Endothelial cell of umbilical vein (primary cell): Measurements from ENCODE around the gene CD2BP2. TPM values are rescaled to one million over a fixed set of nuclear protein-coding genes. Genes with fewer than 3 reads are reported as not detected.

Experiments
- BruUV-seq: library from RNA; stranded (reverse); fragments of 400-500 nt; replicated peaks from 2 replicates; lab custom pipeline; 2021; lab: Mats Ljungman, UMichigan
- CTCF ChIA-PET: fragments of 300-600, 350-600 bp; sonication (Branson Sonifier 250); formaldehyde crosslinking; loops from one replicate; lab custom pipeline; 2021; ENCODE audit warnings: antibody characterized with exemption, inconsistent platforms; lab: Charles Lee
- POLR2A ChIA-PET: fragments of 300-600, 350-600 bp; sonication (Branson Sonifier 250); formaldehyde crosslinking; loops from one replicate; lab custom pipeline; 2021; ENCODE audit warnings: antibody characterized with exemption, inconsistent platforms; lab: Charles Lee
- DNase-seq: peaks from one replicate; pipeline ENCODE4 v3.0.0-alpha.2; 2011; ENCODE audit warnings: low read depth, low spot score
- FAIRE-seq: peaks from 2 replicates; lab custom pipeline; 2011; peaks lifted over from hg19 to GRCh38; lab: Jason Lieb, UNC
- H2AFZ ChIP-seq: 2 replicates; pipeline ENCODE4 v1.6.0; 2012; ENCODE audit warnings: low read depth, low read length, control low read depth, inconsistent platforms
- H3K27ac ChIP-seq: 2 replicates; pipeline ENCODE4 v1.5.1; 2011; ENCODE audit warnings: low read depth, mild to moderate bottlenecking, control low read depth, low read length, moderate library complexity; ENCODE audit not compliant: insufficient read depth
- H3K27me3 ChIP-seq, 2 experiments: 2 replicates each; pipeline versions ENCODE4 v1.6.0 to v1.6.1; 2011; ENCODE audit warnings: low read length in 2 of 2, mixed read lengths in 1 of 2; ENCODE audit not compliant: control insufficient read depth in 2 of 2, insufficient read depth in 2 of 2
- H3K36me3 ChIP-seq, 2 experiments: 2 replicates in 1 of 2; 3 replicates in 1 of 2; pipeline ENCODE4 v1.5.1; 2011; ENCODE audit warnings: low read length in 2 of 2, mild to moderate bottlenecking in 1 of 2, moderate library complexity in 1 of 2; ENCODE audit not compliant: control insufficient read depth in 2 of 2, insufficient read depth in 2 of 2; ENCODE audit errors: extremely low read depth in 1 of 2
- H3K4me1 ChIP-seq: 3 replicates; pipeline ENCODE4 v1.5.1; 2011; ENCODE audit warnings: mild to moderate bottlenecking, low read length; ENCODE audit not compliant: control insufficient read depth, insufficient read depth; ENCODE audit errors: extremely low read depth
- H3K4me2 ChIP-seq: 2 replicates; pipeline ENCODE4 v1.6.1; 2011; ENCODE audit warnings: low read length, control low read depth, mixed read lengths; ENCODE audit not compliant: insufficient read depth
- H3K4me3 ChIP-seq, 3 experiments: fragments of 200-600 bp in 1 of 3; sonication (generic), shearing (Covaris generic) in 1 of 3; replicated peaks in 1 of 3; 2 replicates each; pipeline ENCODE4 v1.5.1; 2011 to 2016; ENCODE audit warnings: control low read depth in 3 of 3, low read length in 3 of 3, mild to moderate bottlenecking in 2 of 3, inconsistent platforms in 1 of 3, low read depth in 1 of 3, moderate library complexity in 1 of 3; ENCODE audit not compliant: insufficient read depth in 1 of 3
- H3K79me2 ChIP-seq: 2 replicates; pipeline ENCODE4 v1.6.0; 2012; ENCODE audit warnings: low read length, inconsistent platforms; ENCODE audit not compliant: control insufficient read depth, insufficient read depth
- H3K9ac ChIP-seq: replicated peaks from 2 replicates; pipeline ENCODE3; 2011; ENCODE audit warnings: low read length, control low read depth; ENCODE audit not compliant: insufficient read depth; ENCODE audit errors: extremely low read depth
- H3K9me1 ChIP-seq: replicated peaks from 3 replicates; pipeline ENCODE4 v1.6.0; 2011; ENCODE audit warnings: mild to moderate bottlenecking, low read length; ENCODE audit not compliant: control insufficient read depth, insufficient read depth; ENCODE audit errors: extremely low read depth
- H3K9me3 ChIP-seq: replicated peaks from 2 replicates; pipeline ENCODE4 v1.5.1; 2012; ENCODE audit warnings: low read length, inconsistent platforms; ENCODE audit not compliant: control insufficient read depth, insufficient read depth
- H4K20me1 ChIP-seq: replicated peaks from 2 replicates; pipeline ENCODE3; 2011; ENCODE audit warnings: mild to moderate bottlenecking, low read length; ENCODE audit not compliant: control insufficient read depth, insufficient read depth; ENCODE audit errors: extremely low read depth
- EZH2 ChIP-seq: IDR thresholded peaks from 2 replicates; pipeline ENCODE4 v1.6.1; 2012; ENCODE audit warnings: borderline replicate concordance, low read depth, mild to moderate bottlenecking, moderate library complexity, low read length, inconsistent platforms; ENCODE audit not compliant: severe bottlenecking
- FOS ChIP-seq: IDR thresholded peaks from 2 replicates; pipeline ENCODE4 v1.6.1; 2011; ENCODE audit warnings: mild to moderate bottlenecking, low read length, moderate library complexity, borderline replicate concordance; ENCODE audit not compliant: insufficient read depth
- GATA2 ChIP-seq: IDR thresholded peaks from 2 replicates; pipeline ENCODE4 v1.7.0; 2011; ENCODE audit warnings: low read depth, mild to moderate bottlenecking, moderate library complexity, mixed read lengths, low read length; ENCODE audit not compliant: insufficient read length, insufficient read depth
- JUN ChIP-seq: IDR thresholded peaks from 2 replicates; pipeline ENCODE4 v1.6.1; 2011; ENCODE audit warnings: borderline replicate concordance, low read depth; ENCODE audit not compliant: insufficient read length, insufficient read depth
- MAX ChIP-seq: IDR thresholded peaks from 2 replicates; pipeline ENCODE4 v1.6.1; 2011; ENCODE audit not compliant: insufficient read depth, insufficient read length
- MYC ChIP-seq: IDR thresholded peaks from one replicate; pipeline ENCODE4 v1.6.1; 2011; ENCODE audit warnings: mild to moderate bottlenecking, low read depth, low read length
- POLR2A ChIP-seq: IDR thresholded peaks from 2 replicates; pipeline ENCODE4 v1.6.1; 2012; ENCODE audit warnings: low read depth, mild to moderate bottlenecking, control low read depth, low read length
- POLR2AphosphoS5 ChIP-seq: IDR thresholded peaks from 2 replicates; pipeline ENCODE4 v1.6.1; 2012; ENCODE audit warnings: low read depth, mild to moderate bottlenecking, control low read depth, low read length, moderate library complexity; ENCODE audit not compliant: insufficient read depth
- dilution Hi-C: fragments of 300-500 bp; cut with MboI; formaldehyde crosslinking; loops from one replicate; pipeline ENCODE4 v1.15.0; 2019; ENCODE audit warnings: low sequenced_read_pairs; ENCODE audit not compliant: extremely low pct_ligation_motif_present
- intact Hi-C: fragments of 100-400 bp; cut with micrococcal nuclease; formaldehyde crosslinking; loops from one replicate; pipeline ENCODE4 v1.10.0; 2022
- polyA plus RNA-seq, 4 experiments: library from polyadenylated mRNA; depleted of rRNA in 3 of 4; stranded (reverse) in 3 of 4; unstranded in 1 of 4; fragments of >200 nt; gene quantifications; 2 replicates each; pipeline versions ENCODE4 v1.2.1 to v1.2.3, GENCODE V29; 2011 to 2012; ENCODE audit warnings: missing spikeins in 1 of 4
- total RNA-seq: library from RNA; stranded (reverse); gene quantifications from 2 replicates; pipeline ENCODE4 v1.2.3, GENCODE V29; 2021
- TF ChIP-seq, protein P1 (sequence below), 2 donors: IDR thresholded peaks; 1 replicate in 1 of 2; 2 replicates in 1 of 2; pipeline ENCODE4 v1.5.1; 2011; ENCODE audit warnings: low read length in 2 of 2, mild to moderate bottlenecking in 2 of 2, moderate library complexity in 2 of 2, control low read depth in 1 of 2, inconsistent platforms in 1 of 2, low read depth in 1 of 2; ENCODE audit not compliant: insufficient read depth in 1 of 2; ENCODE audit errors: extremely low read depth in 1 of 2

Gene CD2BP2
- total and polyA plus RNA-seq, 2 donors (not counting 3 experiments of a cell fraction or from before 2014, with no cell fraction given): 47.2 to 75.7 TPM

DNA sequence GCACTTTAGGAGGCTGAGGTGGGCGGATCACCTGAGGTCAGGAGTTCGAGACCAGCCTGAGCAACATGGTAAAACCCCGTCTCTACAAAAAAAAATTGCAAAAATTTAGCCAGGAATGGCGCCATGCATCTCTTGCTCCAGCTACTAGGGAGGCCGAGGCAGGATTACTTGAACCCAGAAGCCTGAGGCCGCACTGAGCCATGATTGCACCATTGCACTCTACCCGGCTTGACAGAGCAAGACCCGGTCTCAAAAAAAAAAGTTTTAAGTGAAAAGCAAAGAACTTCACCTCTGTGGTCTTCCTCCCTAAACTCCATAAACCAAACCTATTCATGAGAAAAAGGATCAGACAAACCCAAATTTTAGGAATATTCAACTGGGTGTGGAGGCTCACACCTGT lies 7.0 kb downstream of the CD2BP2 start:
- dilution Hi-C loops: no loop called here
- no peak overlapping the region for H2AFZ ChIP-seq
- intact Hi-C loops: no loop called here
- H3K9me3 ChIP-seq: no peaks in the 10 kb centered on the region
- H3K4me3 ChIP-seq: no peak overlapping the region
- ChIA-PET CTCF (no interaction called here), POLR2A (no interaction called here)
- H3K4me2 ChIP-seq: no peak overlapping the region
- FAIRE-seq (no peak), DNase-seq (no peak)
- H3K27ac ChIP-seq: no peak overlapping the region
- no TSS peak for BruUV-seq
- H3K4me1 ChIP-seq: peaks cover 16% of the 10 kb centered on the region
- H3K79me2 ChIP-seq: peaks cover 3% of the 10 kb centered on the region
- H3K9me1 ChIP-seq: no peaks in the 10 kb centered on the region
- no peaks in the 10 kb centered on the region for H3K27me3 ChIP-seq
- no peak for TF ChIP-seq MAX
- TF ChIP-seq EZH2: no peak
- TF ChIP-seq MYC: no peak
- no peak for TF ChIP-seq JUN
- TF ChIP-seq POLR2A: no peak
- TF ChIP-seq, protein P1, sequence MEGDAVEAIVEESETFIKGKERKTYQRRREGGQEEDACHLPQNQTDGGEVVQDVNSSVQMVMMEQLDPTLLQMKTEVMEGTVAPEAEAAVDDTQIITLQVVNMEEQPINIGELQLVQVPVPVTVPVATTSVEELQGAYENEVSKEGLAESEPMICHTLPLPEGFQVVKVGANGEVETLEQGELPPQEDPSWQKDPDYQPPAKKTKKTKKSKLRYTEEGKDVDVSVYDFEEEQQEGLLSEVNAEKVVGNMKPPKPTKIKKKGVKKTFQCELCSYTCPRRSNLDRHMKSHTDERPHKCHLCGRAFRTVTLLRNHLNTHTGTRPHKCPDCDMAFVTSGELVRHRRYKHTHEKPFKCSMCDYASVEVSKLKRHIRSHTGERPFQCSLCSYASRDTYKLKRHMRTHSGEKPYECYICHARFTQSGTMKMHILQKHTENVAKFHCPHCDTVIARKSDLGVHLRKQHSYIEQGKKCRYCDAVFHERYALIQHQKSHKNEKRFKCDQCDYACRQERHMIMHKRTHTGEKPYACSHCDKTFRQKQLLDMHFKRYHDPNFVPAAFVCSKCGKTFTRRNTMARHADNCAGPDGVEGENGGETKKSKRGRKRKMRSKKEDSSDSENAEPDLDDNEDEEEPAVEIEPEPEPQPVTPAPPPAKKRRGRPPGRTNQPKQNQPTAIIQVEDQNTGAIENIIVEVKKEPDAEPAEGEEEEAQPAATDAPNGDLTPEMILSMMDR (IDR thresholded peaks at IDR 0.05; ENCODE audit: extremely low read depth in 1 of 2, insufficient read depth in 1 of 2, low read depth in 1 of 2, low read length in 2 of 2): no peak
- H4K20me1 ChIP-seq: no peaks in the 10 kb centered on the region
- peaks cover 6 to 9% of the 10 kb centered on the region in 2 experiments for H3K36me3 ChIP-seq
- no peak overlapping the region for H3K9ac ChIP-seq

- no peak for FAIRE-seq
- H3K9me3 ChIP-seq: no peaks in the 10 kb centered on the region
- no peak overlapping the region for H3K9ac ChIP-seq
- no peak overlapping the region for H3K4me3 ChIP-seq
- CTCF ChIA-PET: no interaction called here
- H3K27me3 ChIP-seq: no peaks in the 10 kb centered on the region
- H4K20me1 ChIP-seq: no peaks in the 10 kb centered on the region
- no TSS peak for BruUV-seq
- no peaks in the 10 kb centered on the region for H3K9me1 ChIP-seq
- DNase-seq: no peak
- no peak overlapping the region for H3K27ac ChIP-seq
- TF ChIP-seq FOS (no peak), MAX (no peak), GATA2 (no peak), MYC (no peak), JUN (no peak), EZH2 (no peak), POLR2AphosphoS5 (no peak), POLR2A (no peak)
- TF ChIP-seq, protein P1 (IDR thresholded peaks at IDR 0.05; ENCODE audit: extremely low read depth in 1 of 2, insufficient read depth in 1 of 2, low read depth in 1 of 2, low read length in 2 of 2): no peak
- dilution Hi-C loops (no loop called here), intact Hi-C loops (no loop called here)
- H3K4me1 ChIP-seq: no peaks in the 10 kb centered on the region
- peaks cover 6 to 8% of the 10 kb centered on the region in 2 experiments for H3K36me3 ChIP-seq
- H3K4me2 ChIP-seq: no peak overlapping the region
- POLR2A ChIA-PET: interaction anchor here (0.7 kb wide), 1 partner anchor 58 kb away, joined by 3 read pairs; no protein-coding TSS in a partner anchor
- no peak overlapping the region for H2AFZ ChIP-seq
- no peaks in the 10 kb centered on the region for H3K79me2 ChIP-seq
Observed at GRCh38 chr16:30346286-30346685, 8.8 kb downstream of the CD2BP2 start.
